ENCODE measurements around the gene PRKG1.
A peak's percentile ranks its signal among the peaks of the same experiment; 100 is the strongest.

The PRKG1 gene

GRCh38 chr10:51244748-51245490, 170.6 kb downstream of the PRKG1 start:
- TF ChIP-seq CTCF (conservative IDR thresholded peaks at IDR 0.05; ENCODE audit: low read length) = no peak
- DNase-seq (ENCODE audit: low read depth) = peak; percentile 83
- no peak overlapping the region for H3K4me3 ChIP-seq (ENCODE audit: low read length)

GRCh38 chr10:51246156-51246555, 171.9 kb downstream of the PRKG1 start:
- TF ChIP-seq CTCF (conservative IDR thresholded peaks at IDR 0.05; ENCODE audit: low read length) = no peak
- DNase-seq (ENCODE audit: low read depth) = no peak
- no peak overlapping the region for H3K4me3 ChIP-seq (ENCODE audit: low read length)

GRCh38 chr10:51250278-51250920, 176.1 kb downstream of the PRKG1 start:
- no peak for TF ChIP-seq CTCF (conservative IDR thresholded peaks at IDR 0.05; ENCODE audit: low read length)
- H3K4me3 ChIP-seq (ENCODE audit: low read length) = no peak overlapping the region
- DNase-seq (ENCODE audit: low read depth) = no peak

GRCh38 chr10:51251110-51251509, 176.8 kb downstream of the PRKG1 start:
- DNase-seq (ENCODE audit: low read depth) = no peak
- no peak for TF ChIP-seq CTCF (conservative IDR thresholded peaks at IDR 0.05; ENCODE audit: low read length)
- H3K4me3 ChIP-seq (ENCODE audit: low read length) = no peak overlapping the region

GRCh38 chr10:51255381-51255780, 181.1 kb downstream of the PRKG1 start:
- TF ChIP-seq CTCF (conservative IDR thresholded peaks at IDR 0.05; ENCODE audit: low read length) = no peak
- no peak for DNase-seq (ENCODE audit: low read depth)
- H3K4me3 ChIP-seq (ENCODE audit: low read length) = no peak overlapping the region

- H3K4me3 ChIP-seq (ENCODE audit: low read length) = no peak overlapping the region
- no peak for TF ChIP-seq CTCF (conservative IDR thresholded peaks at IDR 0.05; ENCODE audit: low read length)
- DNase-seq (ENCODE audit: low read depth) = peak; percentile 69
Observed at GRCh38 chr10:51257511-51258248, 183.4 kb downstream of the PRKG1 start.

All from AG10803 (cell line).